IMR-90 (cell line): Measurements from ENCODE around the gene CLDN22. TPM values are rescaled to one million over a fixed set of nuclear protein-coding genes. Genes with fewer than 3 reads are reported as not detected.
A peak's percentile ranks its signal among the peaks of the same experiment; 100 is the strongest.

Experiments
- ATAC-seq: fragments of 200-7000 bp; cut with Tn5 transposase; 2 replicates; pipeline ENCODE4 v1.9.1; 2020; ENCODE audit warnings: low read depth, mild to moderate bottlenecking, moderate library complexity
- BruUV-seq: library from RNA; stranded (reverse); fragments of 400-500 nt; replicated peaks from 2 replicates; lab custom pipeline; 2021; lab: Mats Ljungman, UMichigan
- CTCF ChIA-PET: fragments of 300-600 bp; formaldehyde crosslinking; extraction: SDS; loops from one replicate; lab custom pipeline; 2021; ENCODE audit warnings: antibody characterized with exemption; lab: Yijun Ruan, JAX
- POLR2A ChIA-PET: fragments of 300-600 bp; sonication (Branson Sonifier 250); formaldehyde crosslinking; loops from one replicate; lab custom pipeline; 2022; ENCODE audit warnings: antibody characterized with exemption; ENCODE audit not compliant: unreplicated experiment; lab: Charles Lee
- DNase-seq: peaks from one replicate; pipeline ENCODE4 v3.0.0; 2013
- H2AFZ ChIP-seq: replicated peaks from 2 replicates; pipeline ENCODE3; 2013; ENCODE audit warnings: low read length, mild to moderate bottlenecking; ENCODE audit not compliant: poor library complexity
- H2AK5ac ChIP-seq: 2 replicates; pipeline ENCODE4 v1.6.1; 2013; ENCODE audit warnings: low read depth, low read length, inconsistent platforms
- H2AK9ac ChIP-seq: replicated peaks from 2 replicates; pipeline ENCODE3; 2013; ENCODE audit warnings: mild to moderate bottlenecking, low read depth, low read length, moderate library complexity; ENCODE audit not compliant: poor library complexity
- H2BK120ac ChIP-seq: 2 replicates; pipeline ENCODE4 v1.6.1; 2013; ENCODE audit warnings: low read depth, low read length, inconsistent platforms
- H2BK15ac ChIP-seq: 3 replicates; pipeline ENCODE4 v1.6.1; 2013; ENCODE audit warnings: low read depth, low read length, inconsistent platforms
- H2BK20ac ChIP-seq: 2 replicates; pipeline ENCODE4 v1.6.1; 2013; ENCODE audit warnings: low read depth, mild to moderate bottlenecking, inconsistent platforms, low read length, moderate library complexity
- H2BK5ac ChIP-seq: 2 replicates; pipeline ENCODE4 v1.6.1; 2013; ENCODE audit warnings: mild to moderate bottlenecking, low read depth, low read length, inconsistent platforms; ENCODE audit not compliant: poor library complexity, severe bottlenecking
- H3K14ac ChIP-seq: replicated peaks from 2 replicates; pipeline ENCODE4 v1.6.1; 2013; ENCODE audit warnings: low read depth, low read length, inconsistent platforms
- H3K18ac ChIP-seq: 2 replicates; pipeline ENCODE4 v1.6.1; 2013; ENCODE audit warnings: low read depth, low read length, control low read depth
- H3K23ac ChIP-seq: 2 replicates; pipeline ENCODE4 v1.6.1; 2013; ENCODE audit warnings: low read depth, low read length, inconsistent platforms
- H3K27ac ChIP-seq: 2 replicates; pipeline ENCODE4 v1.5.1; 2013; ENCODE audit warnings: mild to moderate bottlenecking, control low read depth, low read length; ENCODE audit not compliant: insufficient read depth
- H3K27me3 ChIP-seq: 2 replicates; pipeline ENCODE4 v1.6.1; 2013; ENCODE audit warnings: low read length; ENCODE audit not compliant: control insufficient read depth, insufficient read depth
- H3K36me3 ChIP-seq: 2 replicates; pipeline ENCODE4 v1.6.1; 2013; ENCODE audit warnings: low read length, mixed read lengths; ENCODE audit not compliant: control insufficient read depth, insufficient read depth
- H3K4ac ChIP-seq: 2 replicates; pipeline ENCODE4 v1.6.1; 2013; ENCODE audit warnings: low read depth, low read length, inconsistent platforms
- H3K4me1 ChIP-seq: 2 replicates; pipeline ENCODE4 v1.6.1; 2013; ENCODE audit warnings: low read length, mixed read lengths; ENCODE audit not compliant: control insufficient read depth, insufficient read depth
- H3K4me2 ChIP-seq: 2 replicates; pipeline ENCODE4 v1.6.1; 2013; ENCODE audit warnings: low read depth, mild to moderate bottlenecking, control low read depth, low read length, moderate library complexity
- H3K4me3 ChIP-seq: 2 replicates; pipeline ENCODE4 v1.5.1; 2013; ENCODE audit warnings: low read depth, mild to moderate bottlenecking, control low read depth, low read length, moderate library complexity; ENCODE audit not compliant: insufficient read depth
- H3K56ac ChIP-seq: 2 replicates; pipeline ENCODE4 v1.6.1; 2013; ENCODE audit warnings: low read length, inconsistent platforms; ENCODE audit not compliant: insufficient read depth; ENCODE audit errors: extremely low read depth
- H3K79me1 ChIP-seq, 2 experiments: 2 replicates each; pipeline ENCODE4 v1.6.1; 2013; ENCODE audit warnings: low read length in 2 of 2, inconsistent platforms in 1 of 2, low read depth in 1 of 2
- H3K9ac ChIP-seq: 2 replicates; pipeline ENCODE4 v1.6.1; 2013; ENCODE audit warnings: low read depth, low read length, control low read depth
- H3K9me1 ChIP-seq: 2 replicates; pipeline ENCODE4 v1.6.1; 2013; ENCODE audit warnings: low read length, inconsistent platforms; ENCODE audit not compliant: insufficient read depth
- H3K9me3 ChIP-seq: 2 replicates; pipeline ENCODE4 v1.6.1; 2013; ENCODE audit warnings: low read length; ENCODE audit not compliant: control insufficient read depth, insufficient read depth
- H4K20me1 ChIP-seq: 2 replicates; pipeline ENCODE4 v1.6.1; 2013; ENCODE audit warnings: low read length, inconsistent platforms; ENCODE audit not compliant: insufficient read depth
- H4K5ac ChIP-seq: 2 replicates; pipeline ENCODE4 v1.6.1; 2013; ENCODE audit warnings: mild to moderate bottlenecking, low read depth, low read length, control low read depth
- H4K8ac ChIP-seq, 2 experiments: 2 replicates each; pipeline ENCODE4 v1.6.1; 2013; ENCODE audit warnings: low read depth in 2 of 2, low read length in 2 of 2, control low read depth in 1 of 2, inconsistent platforms in 1 of 2
- H4K91ac ChIP-seq: 2 replicates; pipeline ENCODE4 v1.6.1; 2013; ENCODE audit warnings: low read depth, low read length, inconsistent platforms; ENCODE audit not compliant: insufficient read depth
- BHLHE40 ChIP-seq: fragments of 150-350 bp; IDR thresholded peaks from 2 replicates; pipeline ENCODE4 v1.6.1; 2016; ENCODE audit warnings: mild to moderate bottlenecking, low read depth, low read length
- MAZ ChIP-seq: IDR thresholded peaks from 2 replicates; pipeline ENCODE4 v1.6.1; 2012; ENCODE audit warnings: low read depth, mild to moderate bottlenecking, low read length, improper control_type of control experiment, moderate library complexity, borderline replicate concordance
- POLR2A ChIP-seq: IDR thresholded peaks from 2 replicates; pipeline ENCODE4 v1.6.1; 2012; ENCODE audit warnings: mild to moderate bottlenecking, low read depth, low read length
- RCOR1 ChIP-seq: IDR thresholded peaks from 2 replicates; pipeline ENCODE4 v1.6.1; 2012; ENCODE audit warnings: mild to moderate bottlenecking, low read length, improper control_type of control experiment; ENCODE audit not compliant: insufficient replicate concordance
- WGBS, 2 experiments: methylation state at CpG; one replicate each; pipeline versions ENCODE4 v1.1.5 to v1.1.7; 2013; ENCODE audit warnings: missing lambda C conversion rate in 2 of 2; ENCODE audit not compliant: insufficient read length in 1 of 2; ENCODE audit errors: extremely low coverage in 2 of 2; 5-methylcytosine and 5-hydroxymethylcytosine counted together
- dilution Hi-C: fragments of 300-500 bp; cut with HindIII; formaldehyde crosslinking; loops from one replicate; pipeline ENCODE4 v1.14.3; 2018; ENCODE audit warnings: low sequenced_read_pairs; ENCODE audit not compliant: unreplicated experiment
- in situ Hi-C: fragments of 300-500 bp; cut with MboI; formaldehyde crosslinking; loops from 3 replicates; pipeline ENCODE4 v1.14.3; 2019; ENCODE audit warnings: low sequenced_read_pairs, inconsistent platforms, mixed read lengths
- intact Hi-C: fragments of 100-400 bp; cut with micrococcal nuclease; formaldehyde crosslinking; loops from 2 replicates; pipeline ENCODE4 v1.10.0; 2022
- polyA plus RNA-seq, 3 experiments: library from polyadenylated mRNA; depleted of rRNA; stranded (reverse); fragments of >200 nt; gene quantifications; 2 replicates each; pipeline ENCODE4 v1.2.3, GENCODE V29; 2012; ENCODE audit warnings: low replicate concordance in 1 of 3
- total RNA-seq: library from RNA; depleted of rRNA; stranded (reverse); fragments of >200 nt; gene quantifications from 2 replicates; pipeline ENCODE4 v1.2.3, GENCODE V29; 2012

Gene CLDN22
- total and polyA plus RNA-seq, 2 of the 4 experiments (the other 2 are of a cell fraction), result not detected

GRCh38 chr4:183344523-183345255, 24.6 kb upstream of the CLDN22 start:
- in situ Hi-C loops (no loop called here), dilution Hi-C loops (no loop called here), intact Hi-C loops (no loop called here)
- TF ChIP-seq BHLHE40, result no peak
- no peak for TF ChIP-seq RCOR1
- no peak for TF ChIP-seq MAZ
- TF ChIP-seq POLR2A, result no peak
- H4K20me1 ChIP-seq, result no peaks in the 10 kb centered on the region
- no peak overlapping the region for H4K91ac ChIP-seq
- no peak overlapping the region for H2BK20ac ChIP-seq
- peaks cover 10% of the 10 kb centered on the region; the same call in 1 of the 2 replicates for H3K4me1 ChIP-seq
- no peaks in the 10 kb centered on the region for H3K79me1 ChIP-seq
- H2AK9ac ChIP-seq, result no peak overlapping the region
- H3K9me1 ChIP-seq, result 0 out of 2 replicates have a peak, but pooled peaks cover 5% of the 10 kb centered on the region
- no peak overlapping the region for H3K27ac ChIP-seq
- H2BK5ac ChIP-seq, result no peak overlapping the region
- H3K14ac ChIP-seq, result no peak overlapping the region
- no TSS peak for BruUV-seq
- no peak overlapping the region for H3K4me2 ChIP-seq
- no peak overlapping the region for H3K4me3 ChIP-seq
- H3K23ac ChIP-seq, result no peak overlapping the region
- no peaks in the 10 kb centered on the region for H3K27me3 ChIP-seq
- WGBS, 2 experiments, result 100% methylated on average over 2 of the region's 15 CpGs; no CpG with 5 or more reads in 1 of the 2 experiments
- ATAC-seq (no peak), DNase-seq (no peak)
- H2AK5ac ChIP-seq, result no peak overlapping the region
- no peak overlapping the region for H3K56ac ChIP-seq
- peak overlapping the region; percentile 72 for H2AFZ ChIP-seq
- H4K8ac ChIP-seq, result no peak overlapping the region
- H3K18ac ChIP-seq, result no peak overlapping the region
- no peak overlapping the region for H2BK15ac ChIP-seq
- POLR2A ChIA-PET, result no interaction called here
- no peaks in the 10 kb centered on the region for H3K36me3 ChIP-seq
- no peaks in the 10 kb centered on the region for H3K9me3 ChIP-seq
- H3K4ac ChIP-seq, result no peak overlapping the region; the same call in 1 of the 2 replicates
- H4K5ac ChIP-seq, result no peak overlapping the region
- H3K9ac ChIP-seq, result no peak overlapping the region
- no peak overlapping the region for H2BK120ac ChIP-seq
- CTCF ChIA-PET, result no interaction called here
